Measurements from ENCODE around the gene SUFU.

Gene SUFU

DNA sequence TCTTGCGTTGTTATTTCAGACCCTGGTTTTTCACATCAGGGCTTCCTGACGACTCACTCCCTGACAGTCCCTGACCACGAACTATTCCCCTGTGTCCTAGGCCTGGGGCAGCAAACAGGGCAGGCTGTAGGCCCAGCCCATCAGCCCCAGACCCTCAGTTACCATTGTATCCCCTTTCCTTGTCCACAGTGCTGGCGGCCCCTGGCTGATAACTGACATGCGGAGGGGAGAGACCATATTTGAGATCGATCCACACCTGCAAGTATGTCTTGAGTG lies 90.0 kb downstream of the SUFU start:
- TF ChIP-seq, protein P1, sequence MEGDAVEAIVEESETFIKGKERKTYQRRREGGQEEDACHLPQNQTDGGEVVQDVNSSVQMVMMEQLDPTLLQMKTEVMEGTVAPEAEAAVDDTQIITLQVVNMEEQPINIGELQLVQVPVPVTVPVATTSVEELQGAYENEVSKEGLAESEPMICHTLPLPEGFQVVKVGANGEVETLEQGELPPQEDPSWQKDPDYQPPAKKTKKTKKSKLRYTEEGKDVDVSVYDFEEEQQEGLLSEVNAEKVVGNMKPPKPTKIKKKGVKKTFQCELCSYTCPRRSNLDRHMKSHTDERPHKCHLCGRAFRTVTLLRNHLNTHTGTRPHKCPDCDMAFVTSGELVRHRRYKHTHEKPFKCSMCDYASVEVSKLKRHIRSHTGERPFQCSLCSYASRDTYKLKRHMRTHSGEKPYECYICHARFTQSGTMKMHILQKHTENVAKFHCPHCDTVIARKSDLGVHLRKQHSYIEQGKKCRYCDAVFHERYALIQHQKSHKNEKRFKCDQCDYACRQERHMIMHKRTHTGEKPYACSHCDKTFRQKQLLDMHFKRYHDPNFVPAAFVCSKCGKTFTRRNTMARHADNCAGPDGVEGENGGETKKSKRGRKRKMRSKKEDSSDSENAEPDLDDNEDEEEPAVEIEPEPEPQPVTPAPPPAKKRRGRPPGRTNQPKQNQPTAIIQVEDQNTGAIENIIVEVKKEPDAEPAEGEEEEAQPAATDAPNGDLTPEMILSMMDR (IDR thresholded peaks at IDR 0.05; ENCODE audit: insufficient read depth, low read depth, low read length, missing control alignments): no peak
- H3K4me3 ChIP-seq (ENCODE audit: low read depth, low read length): no peak overlapping the region
- no peak for DNase-seq (ENCODE audit: low read depth)

DNA sequence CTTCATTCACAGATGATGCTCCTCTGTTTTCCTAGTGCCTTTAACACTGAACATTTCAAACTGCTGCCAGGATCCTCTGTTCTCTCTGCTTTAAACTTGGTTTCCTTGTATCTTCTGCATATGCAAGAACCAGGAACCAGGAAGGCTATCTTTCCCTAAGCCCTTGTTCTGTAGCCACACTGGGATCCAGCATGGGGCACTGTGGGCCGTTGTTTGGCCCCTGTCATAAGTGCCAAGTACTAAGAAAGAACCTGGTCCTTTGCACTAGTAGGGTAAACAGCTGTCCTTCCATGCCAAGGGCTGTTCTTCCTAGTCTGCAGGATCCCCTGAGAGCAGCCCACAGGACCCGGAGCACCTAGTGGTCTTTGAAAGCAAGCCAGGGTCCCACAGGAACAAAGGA lies 91.5 kb downstream of the SUFU start:
- no peak overlapping the region for H3K4me3 ChIP-seq (ENCODE audit: low read depth, low read length)
- TF ChIP-seq, protein P1 (IDR thresholded peaks at IDR 0.05; ENCODE audit: insufficient read depth, low read depth, low read length, missing control alignments): no peak
- DNase-seq (ENCODE audit: low read depth): no peak

DNA sequence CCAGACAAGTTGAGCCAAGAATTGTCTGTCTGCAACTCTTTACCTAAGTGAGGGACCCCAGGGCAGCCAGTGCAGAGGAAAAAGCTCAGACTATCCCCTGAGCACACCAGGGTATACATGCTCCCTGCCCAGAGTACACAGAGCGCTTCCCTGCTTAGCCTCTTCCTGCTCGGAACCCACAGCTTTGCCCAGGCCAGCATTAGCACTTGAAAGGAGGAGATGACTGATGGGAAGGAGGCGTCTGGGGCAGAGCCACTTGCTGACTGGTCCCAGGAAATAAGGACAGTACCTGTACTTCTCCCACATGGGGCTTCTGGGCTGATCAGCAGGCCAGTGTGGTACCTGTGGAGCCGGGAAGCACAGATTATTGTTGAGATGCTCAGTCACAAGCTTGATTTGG lies 92.1 kb downstream of the SUFU start:
- TF ChIP-seq, protein P1 (IDR thresholded peaks at IDR 0.05; ENCODE audit: insufficient read depth, low read depth, low read length, missing control alignments): no peak
- no peak overlapping the region for H3K4me3 ChIP-seq (ENCODE audit: low read depth, low read length)
- DNase-seq (ENCODE audit: low read depth): no peak

DNA sequence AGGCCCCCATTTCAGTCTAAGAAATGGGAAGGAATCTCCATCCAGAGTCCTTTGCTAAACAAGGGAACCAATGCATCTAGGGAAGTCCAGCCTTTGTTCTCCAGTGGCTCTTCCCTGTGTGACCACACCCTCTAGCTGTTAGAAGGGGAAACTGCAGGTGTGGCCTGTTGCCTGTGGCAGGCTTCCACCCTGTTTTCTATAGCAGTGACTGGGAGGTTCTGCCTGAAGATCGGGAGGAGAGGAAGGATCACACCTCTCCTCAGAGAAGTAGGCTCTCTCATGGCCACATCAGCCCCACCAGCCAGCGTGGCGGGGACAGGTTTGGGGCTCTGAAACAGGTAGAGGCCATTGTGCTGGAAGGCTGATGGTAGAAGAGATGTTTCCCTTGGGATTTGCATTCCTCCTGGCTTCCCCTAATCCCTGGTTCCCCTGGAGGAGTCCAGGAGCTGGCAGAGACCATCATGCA lies 92.8 kb downstream of the SUFU start:
- DNase-seq (ENCODE audit: low read depth): peak; percentile 63
- TF ChIP-seq, protein P1 (IDR thresholded peaks at IDR 0.05; ENCODE audit: insufficient read depth, low read depth, low read length, missing control alignments): peak; percentile 90
- H3K4me3 ChIP-seq (ENCODE audit: low read depth, low read length): no peak overlapping the region

DNA sequence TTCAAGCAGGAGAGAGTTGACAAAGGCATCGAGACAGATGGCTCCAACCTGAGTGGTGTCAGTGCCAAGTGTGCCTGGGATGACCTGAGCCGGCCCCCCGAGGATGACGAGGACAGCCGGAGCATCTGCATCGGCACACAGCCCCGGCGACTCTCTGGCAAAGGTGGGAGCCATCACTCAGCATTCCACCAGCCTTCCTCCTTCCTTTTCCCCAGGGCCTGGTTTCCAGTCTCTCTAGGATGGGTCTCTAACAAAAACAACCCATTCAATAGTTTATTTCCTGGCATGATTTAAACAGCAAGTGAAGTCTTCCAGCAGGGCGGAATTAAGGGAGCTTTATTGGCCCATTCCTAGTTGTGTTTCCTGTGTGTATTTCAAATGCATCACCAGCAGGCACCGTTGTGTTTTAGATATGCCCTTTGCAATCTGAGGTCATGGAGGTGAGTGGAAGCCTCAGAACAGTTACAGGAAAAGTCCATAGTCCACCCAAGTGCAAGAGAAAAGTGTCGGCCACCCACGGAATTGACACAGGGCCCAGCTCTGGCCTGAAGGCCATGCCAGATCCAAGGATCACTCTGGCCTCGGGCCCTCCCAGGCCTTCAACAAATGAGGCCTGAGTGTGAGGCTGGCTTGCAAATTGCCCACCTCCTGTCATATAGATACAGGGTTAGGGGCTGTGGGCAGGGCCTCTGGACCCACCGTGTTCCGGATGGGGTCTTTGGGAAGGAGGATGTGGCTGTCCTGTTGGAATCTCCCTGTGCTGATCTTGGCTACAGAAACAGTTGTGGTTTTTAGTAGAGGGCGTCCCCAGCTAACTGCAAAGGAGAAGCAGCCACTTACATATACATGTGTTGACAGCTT lies 93.6 kb downstream of the SUFU start:
- no peak for DNase-seq (ENCODE audit: low read depth)
- TF ChIP-seq, protein P1 (IDR thresholded peaks at IDR 0.05; ENCODE audit: insufficient read depth, low read depth, low read length, missing control alignments): no peak

DNA sequence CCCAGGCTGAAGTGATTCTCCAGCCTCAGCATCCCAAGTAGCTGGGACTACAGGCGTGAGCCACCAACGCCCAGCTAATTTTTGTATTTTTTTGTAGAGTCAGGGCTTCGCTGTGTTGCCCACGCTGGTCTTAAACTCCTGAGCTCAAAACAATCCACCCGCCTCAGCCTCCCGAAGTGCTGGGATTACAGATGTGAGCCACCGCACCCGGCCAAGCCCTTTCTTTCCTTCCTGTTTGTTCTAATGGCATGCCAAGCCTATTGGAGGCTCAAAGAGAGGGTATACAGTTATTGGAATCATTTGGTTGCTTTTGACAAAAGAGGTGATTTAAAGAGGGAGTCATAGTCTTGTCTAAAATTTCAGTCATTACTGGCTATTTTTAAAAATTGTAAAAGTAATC lies 94.5 kb downstream of the SUFU start:
- TF ChIP-seq, protein P1 (IDR thresholded peaks at IDR 0.05; ENCODE audit: insufficient read depth, low read depth, low read length, missing control alignments): no peak
- no peak overlapping the region for H3K4me3 ChIP-seq (ENCODE audit: low read depth, low read length)
- DNase-seq (ENCODE audit: low read depth): no peak

More for the DNA sequence above, 93.6 kb downstream of the SUFU start:
- H3K4me3 ChIP-seq (ENCODE audit: low read depth, low read length): no peak overlapping the region
